Spinal cord (tissue), 10 donors: ENCODE data around the gene SUMO2. TPM values are rescaled to one million over a fixed set of nuclear protein-coding genes. Genes with fewer than 3 reads are reported as not detected.
"Not testable (repeated sequence)": the region's sequence is repeated elsewhere in the genome, so short reads cannot be mapped to it uniquely, and the experiment has no call there.

ENCODE experiments used
- DNase-seq, 6 donors: peaks; one replicate each; pipeline versions ENCODE4 v3.0.0 to v3.0.0-alpha.2; 2013 to 2015; ENCODE audit warnings: low spot score in 6 of 6, low read depth in 4 of 6
- H3K27ac ChIP-seq: one replicate; pipeline ENCODE4 v1.5.1; 2013; ENCODE audit warnings: low read depth, low read length, control low read depth
- H3K27me3 ChIP-seq: one replicate; pipeline ENCODE4 v1.6.1; 2013; ENCODE audit warnings: low read length; ENCODE audit not compliant: control insufficient read depth, insufficient read depth
- H3K36me3 ChIP-seq: one replicate; pipeline ENCODE4 v1.6.1; 2013; ENCODE audit warnings: low read length; ENCODE audit not compliant: control insufficient read depth, insufficient read depth
- H3K4me1 ChIP-seq: one replicate; pipeline ENCODE4 v1.6.1; 2013; ENCODE audit warnings: low read length; ENCODE audit not compliant: control insufficient read depth, insufficient read depth
- H3K4me3 ChIP-seq: one replicate; pipeline ENCODE4 v1.5.1; 2013; ENCODE audit warnings: low read depth, low read length, control low read depth
- H3K9me3 ChIP-seq: one replicate; pipeline ENCODE4 v1.6.1; 2013; ENCODE audit warnings: low read length; ENCODE audit not compliant: control insufficient read depth, insufficient read depth
- WGBS: methylation state at CpG from one replicate; pipeline ENCODE4 v1.1.5; 2013; ENCODE audit warnings: missing lambda C conversion rate; ENCODE audit not compliant: insufficient coverage; 5-methylcytosine and 5-hydroxymethylcytosine counted together
- polyA plus RNA-seq, 2 donors: library from polyadenylated mRNA; unstranded; fragments of 120-200 nt; gene quantifications; one replicate each; pipeline ENCODE4 v1.2.1, GENCODE V29; 2013; ENCODE audit not compliant: insufficient read length in 2 of 2
- total RNA-seq, 2 donors: library from RNA; depleted of rRNA in 1 of 2; stranded (reverse); fragments of 120-200 nt in 1 of 2; fragments of >200 nt in 1 of 2; gene quantifications; one replicate each; pipeline versions ENCODE4 v1.2.3 to v1.2.4, GENCODE V29; 2013 to 2014
- donor health status: healthy.

SUMO2 gene
- total and polyA plus RNA-seq, 4 donors, result 133 to 562 (median 459) TPM

DNA sequence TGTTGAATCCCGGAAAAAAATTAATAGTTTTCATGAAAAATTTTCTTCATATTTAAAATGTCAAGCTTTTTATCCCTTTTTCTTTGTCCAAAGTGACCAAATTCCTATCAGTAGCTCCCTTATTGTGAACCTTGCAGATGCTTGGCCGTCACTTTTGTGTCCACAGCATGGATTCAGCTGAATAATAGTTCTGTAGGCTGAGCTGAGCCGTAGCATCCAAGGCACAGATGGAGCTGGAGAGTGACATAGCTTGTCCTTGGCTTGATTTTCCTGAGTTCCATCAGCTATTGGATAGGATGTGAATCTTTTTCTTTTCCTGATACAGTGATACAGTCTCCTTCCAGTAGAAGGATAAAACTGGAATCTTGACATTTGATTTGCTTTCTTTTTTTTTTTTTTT lies 26.3 kb upstream of the SUMO2 start:
- peaks cover 42% of the 10 kb centered on the region for H3K36me3 ChIP-seq
- H3K27me3 ChIP-seq, result no peaks in the 10 kb centered on the region
- WGBS, result no CpG with 5 or more reads among the region's 3 CpGs
- DNase-seq, result no peak
- H3K27ac ChIP-seq, result no peak overlapping the region
- no peaks in the 10 kb centered on the region for H3K9me3 ChIP-seq
- peaks cover 15% of the 10 kb centered on the region for H3K4me1 ChIP-seq
- H3K4me3 ChIP-seq, result no peak overlapping the region

DNA sequence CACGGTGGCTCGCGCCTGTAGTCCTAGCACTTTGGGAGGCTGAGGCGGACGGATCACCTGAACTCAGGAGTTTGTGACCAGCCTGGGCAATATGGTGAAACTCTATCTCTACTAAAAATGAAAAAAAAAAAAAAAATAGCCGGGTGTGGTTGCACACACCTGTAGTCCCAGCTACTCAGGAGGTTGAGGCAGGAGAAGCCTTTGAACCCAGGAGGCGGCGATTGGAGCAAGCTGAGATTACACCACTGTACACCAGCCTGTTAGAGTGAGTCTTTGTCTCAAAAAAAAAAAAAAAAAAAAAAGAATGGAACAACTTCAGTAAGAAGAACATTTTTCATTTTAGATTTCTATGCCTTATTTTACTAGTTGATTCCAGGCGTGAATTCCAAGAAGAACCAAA lies 25.4 kb upstream of the SUMO2 start:
- H3K36me3 ChIP-seq, result peaks cover 33% of the 10 kb centered on the region
- H3K27me3 ChIP-seq, result no peaks in the 10 kb centered on the region
- no peak overlapping the region for H3K27ac ChIP-seq
- DNase-seq, result no peak
- H3K4me1 ChIP-seq, result peaks cover 15% of the 10 kb centered on the region
- 100% methylated on average over 1 of the region's 9 CpGs for WGBS
- H3K9me3 ChIP-seq, result no peaks in the 10 kb centered on the region
- H3K4me3 ChIP-seq, result no peak overlapping the region

DNA sequence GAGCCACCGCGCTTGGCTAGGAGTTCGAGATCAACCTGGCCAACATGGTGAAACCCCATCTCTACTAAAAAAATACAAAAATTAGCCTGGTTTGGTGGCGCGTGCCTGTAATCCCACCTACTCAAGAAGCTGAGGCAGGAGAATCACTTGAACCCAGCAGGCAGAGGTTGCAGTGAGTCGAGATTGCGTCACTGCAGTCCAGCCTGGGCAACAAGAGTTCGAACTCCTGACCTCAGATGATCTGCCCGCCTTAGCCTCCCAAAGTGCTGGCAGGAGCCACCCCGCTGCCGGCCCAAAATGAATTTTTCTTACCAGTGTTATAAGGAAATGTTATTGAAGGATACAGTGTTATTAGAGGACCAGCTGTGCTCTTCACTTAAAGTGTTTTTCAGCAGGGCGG lies 25.0 kb upstream of the SUMO2 start:
- 90% methylated on average over 9 of the region's 12 CpGs for WGBS
- no peak overlapping the region for H3K27ac ChIP-seq
- H3K9me3 ChIP-seq, result no peaks in the 10 kb centered on the region
- DNase-seq, result no peak
- peaks cover 15% of the 10 kb centered on the region for H3K4me1 ChIP-seq
- no peaks in the 10 kb centered on the region for H3K27me3 ChIP-seq
- H3K4me3 ChIP-seq, result no peak overlapping the region
- peaks cover 29% of the 10 kb centered on the region for H3K36me3 ChIP-seq

DNA sequence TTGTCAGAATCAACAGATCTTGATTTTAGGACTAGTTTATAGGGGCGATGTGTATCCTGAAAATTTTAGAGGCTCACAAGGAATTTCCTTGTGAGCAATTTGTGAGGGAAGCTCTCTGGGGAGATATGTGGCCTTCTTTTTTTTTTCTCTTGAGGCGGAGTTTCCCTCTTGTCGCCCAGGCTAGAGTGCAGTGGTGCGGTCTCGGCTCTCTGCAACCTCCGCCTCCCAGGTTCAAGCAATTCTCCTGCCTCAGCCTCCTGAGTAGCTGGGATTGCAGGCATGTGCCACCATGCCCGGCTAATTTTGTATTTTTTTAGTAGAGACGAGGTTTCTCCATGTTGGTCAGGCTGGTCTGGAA lies 24.3 kb upstream of the SUMO2 start:
- peaks cover 22% of the 10 kb centered on the region for H3K36me3 ChIP-seq
- not testable (repeated sequence) for H3K4me3 ChIP-seq, H3K9me3 ChIP-seq, H3K27ac ChIP-seq, DNase-seq, H3K27me3 ChIP-seq
- WGBS, result 91% methylated on average over 3 of the region's 8 CpGs
- H3K4me1 ChIP-seq, result peaks cover 15% of the 10 kb centered on the region

GRCh38 chr17:75205793-75206163 lies 23.0 kb upstream of the SUMO2 start:
- H3K4me1 ChIP-seq, result peaks cover 15% of the 10 kb centered on the region
- H3K27me3 ChIP-seq, result no peaks in the 10 kb centered on the region
- WGBS, result 0% methylated on average over 21 of the region's 22 CpGs
- H3K27ac ChIP-seq, result peak overlapping the region; percentile 99
- H3K36me3 ChIP-seq, result peaks cover 10% of the 10 kb centered on the region
- no peaks in the 10 kb centered on the region for H3K9me3 ChIP-seq
- H3K4me3 ChIP-seq, result peak overlapping the region; percentile 83
- DNase-seq, result no peak

- Histone ChIP-seq H3K9me3 (no peaks in the 10 kb centered on the region), H3K4me3 (peak within 1 kb of the TSS; percentile 83), H3K36me3 (peaks cover 6% of the 10 kb centered on the region), H3K27me3 (no peaks in the 10 kb centered on the region), H3K4me1 (peaks cover 15% of the 10 kb centered on the region), H3K27ac (peak within 1 kb of the TSS; percentile 99)
- under 1% methylated on average over 57 of the region's 57 CpGs for WGBS
- peak; percentile 85 to 98 (median 88) for DNase-seq
Observed at GRCh38 chr17:75205037-75205792, 22.5 kb upstream of the SUMO2 start, which contains the start of gene NUP85. NUP85 (plus strand) TSS chr17:75205679; CDS start chr17:75205762, 83 bp downstream.

DNA sequence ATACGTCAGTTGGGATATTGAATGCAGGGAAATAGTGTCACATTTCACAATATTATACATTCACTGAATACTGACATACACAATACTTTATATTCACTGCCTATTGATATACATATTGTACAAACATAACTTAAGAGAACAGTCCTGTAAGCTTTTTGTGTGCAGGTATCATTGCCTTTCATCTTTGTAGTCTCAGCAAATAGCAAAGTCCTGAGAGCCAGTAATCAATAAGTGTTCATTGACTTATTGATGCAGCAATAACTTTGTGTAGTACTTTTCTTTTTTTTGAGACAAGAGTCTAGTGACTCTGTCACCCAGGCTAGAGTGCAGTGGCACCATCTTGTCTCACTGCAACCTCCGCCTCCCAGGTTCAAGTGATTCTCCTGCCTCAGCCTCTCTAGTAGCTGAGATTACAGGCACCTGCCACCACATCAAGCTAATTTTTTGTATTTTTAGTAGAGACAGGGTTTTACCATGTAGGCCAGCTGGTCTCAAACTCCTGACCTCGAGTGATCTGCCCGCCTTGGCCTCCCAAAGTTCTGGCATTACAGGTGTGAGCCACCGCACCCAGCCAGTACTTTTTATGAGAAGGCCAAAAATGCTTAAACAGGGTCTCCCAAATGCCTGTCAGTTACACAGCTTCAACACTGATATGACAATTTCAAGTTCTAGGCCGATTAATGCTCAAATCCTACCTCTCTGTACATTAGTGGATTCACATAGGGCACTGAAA lies 17.3 kb upstream of the SUMO2 start:
- Histone ChIP-seq H3K4me1 (peaks cover 8% of the 10 kb centered on the region), H3K36me3 (no peaks in the 10 kb centered on the region), H3K4me3 (no peak overlapping the region), H3K27ac (no peak overlapping the region), H3K9me3 (no peaks in the 10 kb centered on the region), H3K27me3 (no peaks in the 10 kb centered on the region)
- DNase-seq, result no peak
- 96% methylated on average over 3 of the region's 6 CpGs for WGBS

GRCh38 chr17:75194879-75195278 lies 12.1 kb upstream of the SUMO2 start:
- H3K27ac ChIP-seq, result no peak overlapping the region
- H3K4me1 ChIP-seq, result no peaks in the 10 kb centered on the region
- no peak for DNase-seq
- no peak overlapping the region for H3K4me3 ChIP-seq
- no peaks in the 10 kb centered on the region for H3K36me3 ChIP-seq
- no peaks in the 10 kb centered on the region for H3K9me3 ChIP-seq
- no CpG with 5 or more reads among the region's 5 CpGs for whole genome bisulfite sequencing
- H3K27me3 ChIP-seq, result no peaks in the 10 kb centered on the region

DNA sequence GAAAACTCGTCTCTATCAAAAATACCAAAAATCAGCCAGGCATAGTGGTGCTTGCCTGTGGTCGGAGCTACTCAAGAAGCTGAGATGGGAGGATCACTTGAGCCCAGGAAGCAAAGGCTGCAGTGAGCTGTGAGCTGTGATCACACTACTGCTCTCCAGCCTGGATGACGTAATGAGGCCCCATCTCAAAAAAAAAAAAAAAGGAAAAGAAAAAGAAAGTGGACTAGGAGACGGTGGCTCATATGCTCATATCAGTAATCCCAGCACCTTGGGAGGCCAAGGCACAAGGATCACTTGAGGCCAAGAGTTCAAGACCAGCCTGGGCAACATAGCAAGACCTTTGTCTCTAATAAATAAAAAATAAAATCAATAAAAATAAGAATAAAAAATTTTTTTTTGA lies 8.8 kb upstream of the SUMO2 start:
- DNase-seq, result no peak
- Histone ChIP-seq H3K36me3 (no peaks in the 10 kb centered on the region), H3K9me3 (no peaks in the 10 kb centered on the region), H3K4me3 (no peak overlapping the region), H3K4me1 (no peaks in the 10 kb centered on the region), H3K27ac (no peak overlapping the region), H3K27me3 (no peaks in the 10 kb centered on the region)
- no CpG with 5 or more reads among the region's 4 CpGs for WGBS

- Histone ChIP-seq H3K36me3 (no peaks in the 10 kb centered on the region), H3K27ac (no peak overlapping the region), H3K4me3 (no peak overlapping the region), H3K4me1 (peaks cover under 1% of the 10 kb centered on the region), H3K9me3 (no peaks in the 10 kb centered on the region), H3K27me3 (no peaks in the 10 kb centered on the region)
- 96% methylated on average over 3 of the region's 6 CpGs for WGBS
- DNase-seq, result no peak
Observed at GRCh38 chr17:75188614-75189013, 5.9 kb upstream of the SUMO2 start.
